Measurements from ENCODE around the gene LMCD1. TPM values are rescaled to one million over a fixed set of nuclear protein-coding genes. Genes with fewer than 3 reads are reported as not detected.

Gene LMCD1
- total RNA-seq, 4 donors from 2014 or later: 1.6 to 90.8 (median 12.3) TPM

GRCh38 chr3:8540456-8540855, 38.8 kb downstream of the LMCD1 start:
- Histone ChIP-seq H3K27ac (peak overlapping the region in 1 of 4 donors; percentile 26), H3K27me3 (no peaks in the 10 kb centered on the region)
- TF ChIP-seq POLR2A (IDR thresholded peaks at IDR 0.05): no peak
- TF ChIP-seq, protein P1, sequence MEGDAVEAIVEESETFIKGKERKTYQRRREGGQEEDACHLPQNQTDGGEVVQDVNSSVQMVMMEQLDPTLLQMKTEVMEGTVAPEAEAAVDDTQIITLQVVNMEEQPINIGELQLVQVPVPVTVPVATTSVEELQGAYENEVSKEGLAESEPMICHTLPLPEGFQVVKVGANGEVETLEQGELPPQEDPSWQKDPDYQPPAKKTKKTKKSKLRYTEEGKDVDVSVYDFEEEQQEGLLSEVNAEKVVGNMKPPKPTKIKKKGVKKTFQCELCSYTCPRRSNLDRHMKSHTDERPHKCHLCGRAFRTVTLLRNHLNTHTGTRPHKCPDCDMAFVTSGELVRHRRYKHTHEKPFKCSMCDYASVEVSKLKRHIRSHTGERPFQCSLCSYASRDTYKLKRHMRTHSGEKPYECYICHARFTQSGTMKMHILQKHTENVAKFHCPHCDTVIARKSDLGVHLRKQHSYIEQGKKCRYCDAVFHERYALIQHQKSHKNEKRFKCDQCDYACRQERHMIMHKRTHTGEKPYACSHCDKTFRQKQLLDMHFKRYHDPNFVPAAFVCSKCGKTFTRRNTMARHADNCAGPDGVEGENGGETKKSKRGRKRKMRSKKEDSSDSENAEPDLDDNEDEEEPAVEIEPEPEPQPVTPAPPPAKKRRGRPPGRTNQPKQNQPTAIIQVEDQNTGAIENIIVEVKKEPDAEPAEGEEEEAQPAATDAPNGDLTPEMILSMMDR (IDR thresholded peaks at IDR 0.05): no peak

DNA sequence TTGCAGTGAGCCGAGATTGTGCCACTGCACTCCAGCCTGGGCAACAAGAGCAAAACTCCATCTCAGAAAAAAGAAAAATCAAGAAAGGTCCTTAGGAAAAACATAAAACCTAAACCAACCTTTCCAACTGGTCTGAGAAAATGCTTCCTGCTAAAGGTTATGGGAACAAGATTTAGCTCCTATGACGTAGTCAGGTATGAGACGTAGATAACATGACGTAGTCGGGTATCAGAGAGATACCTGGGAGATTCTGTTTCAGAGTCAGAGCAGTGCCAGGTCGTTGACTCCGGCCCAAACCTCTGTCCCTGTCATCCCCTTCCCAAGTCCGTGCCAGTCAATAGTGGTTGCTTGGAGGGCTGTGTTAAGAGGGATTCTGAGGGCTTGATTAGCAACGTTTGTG, 39.9 kb downstream of the LMCD1 start:
- DNase-seq: no peak
- Histone ChIP-seq H3K4me3 (no peak overlapping the region), H3K27ac (no peak overlapping the region), H3K9me3 (no peaks in the 10 kb centered on the region), H3K36me3 (peaks cover 0 to 8% (median 0%) of the 10 kb centered on the region in 3 donors), H3K4me1 (no peaks in the 10 kb centered on the region), H3K27me3 (no peaks in the 10 kb centered on the region)
- TF ChIP-seq, protein P1 (IDR thresholded peaks at IDR 0.05): no peak
- no peak for TF ChIP-seq POLR2A (IDR thresholded peaks at IDR 0.05)

More at GRCh38 chr3:8540456-8540855, 38.8 kb downstream of the LMCD1 start:
- Histone ChIP-seq H3K9me3 (no peaks in the 10 kb centered on the region), H3K4me1 (no peaks in the 10 kb centered on the region), H3K36me3 (peaks cover 0 to 8% (median 0%) of the 10 kb centered on the region in 3 donors), H3K4me3 (no peak overlapping the region)
- DNase-seq: no peak

- no peak for DNase-seq
- no peaks in the 10 kb centered on the region for H3K4me1 ChIP-seq
- no peaks in the 10 kb centered on the region for H3K9me3 ChIP-seq
- H3K4me3 ChIP-seq: no peak overlapping the region
- no peaks in the 10 kb centered on the region for H3K27me3 ChIP-seq
- no peak overlapping the region for H3K27ac ChIP-seq
- peaks cover 0 to 3% (median 0%) of the 10 kb centered on the region in 3 donors for H3K36me3 ChIP-seq
- TF ChIP-seq POLR2A (IDR thresholded peaks at IDR 0.05): no peak
- TF ChIP-seq, protein P1 (IDR thresholded peaks at IDR 0.05): no peak
Observed at GRCh38 chr3:8542190-8543135, 40.8 kb downstream of the LMCD1 start.

- no peak overlapping the region for H3K4me3 ChIP-seq
- H3K27me3 ChIP-seq: no peaks in the 10 kb centered on the region
- H3K36me3 ChIP-seq: peaks cover 0 to 8% (median 0%) of the 10 kb centered on the region in 3 donors
- DNase-seq: no peak
- TF ChIP-seq POLR2A (IDR thresholded peaks at IDR 0.05): no peak
- TF ChIP-seq, protein P1 (IDR thresholded peaks at IDR 0.05): no peak
- no peaks in the 10 kb centered on the region for H3K9me3 ChIP-seq
- no peak overlapping the region for H3K27ac ChIP-seq
- H3K4me1 ChIP-seq: no peaks in the 10 kb centered on the region
Observed at GRCh38 chr3:8546609-8547008, 45.0 kb downstream of the LMCD1 start.

GRCh38 chr3:8548502-8549275, 47.1 kb downstream of the LMCD1 start:
- TF ChIP-seq, protein P1 (IDR thresholded peaks at IDR 0.05): no peak
- no peak for TF ChIP-seq POLR2A (IDR thresholded peaks at IDR 0.05)
- Histone ChIP-seq H3K4me1 (no peaks in the 10 kb centered on the region), H3K4me3 (no peak overlapping the region), H3K27me3 (no peaks in the 10 kb centered on the region), H3K36me3 (peaks cover 0 to 8% (median 0%) of the 10 kb centered on the region in 3 donors), H3K9me3 (no peaks in the 10 kb centered on the region), H3K27ac (no peak overlapping the region)
- DNase-seq: no peak
